Endothelial cell of umbilical vein (primary cell): ENCODE data around the gene YTHDF1. TPM values are rescaled to one million over a fixed set of nuclear protein-coding genes. Genes with fewer than 3 reads are reported as not detected.

Source experiments
- BruUV-seq: library from RNA; stranded (reverse); fragments of 400-500 nt; replicated peaks from 2 replicates; lab custom pipeline; 2021; lab: Mats Ljungman, UMichigan
- CTCF ChIA-PET: fragments of 300-600, 350-600 bp; sonication (Branson Sonifier 250); formaldehyde crosslinking; loops from one replicate; lab custom pipeline; 2021; ENCODE audit warnings: antibody characterized with exemption, inconsistent platforms; lab: Charles Lee
- POLR2A ChIA-PET: fragments of 300-600, 350-600 bp; sonication (Branson Sonifier 250); formaldehyde crosslinking; loops from one replicate; lab custom pipeline; 2021; ENCODE audit warnings: antibody characterized with exemption, inconsistent platforms; lab: Charles Lee
- DNase-seq: peaks from one replicate; pipeline ENCODE4 v3.0.0-alpha.2; 2011; ENCODE audit warnings: low read depth, low spot score
- FAIRE-seq: peaks from 2 replicates; lab custom pipeline; 2011; peaks lifted over from hg19 to GRCh38; lab: Jason Lieb, UNC
- H2AFZ ChIP-seq: 2 replicates; pipeline ENCODE4 v1.6.0; 2012; ENCODE audit warnings: low read depth, low read length, control low read depth, inconsistent platforms
- H3K27ac ChIP-seq: 2 replicates; pipeline ENCODE4 v1.5.1; 2011; ENCODE audit warnings: low read depth, mild to moderate bottlenecking, control low read depth, low read length, moderate library complexity; ENCODE audit not compliant: insufficient read depth
- H3K27me3 ChIP-seq, 2 experiments: 2 replicates each; pipeline versions ENCODE4 v1.6.0 to v1.6.1; 2011; ENCODE audit warnings: low read length in 2 of 2, mixed read lengths in 1 of 2; ENCODE audit not compliant: control insufficient read depth in 2 of 2, insufficient read depth in 2 of 2
- H3K36me3 ChIP-seq, 2 experiments: 2 replicates in 1 of 2; 3 replicates in 1 of 2; pipeline ENCODE4 v1.5.1; 2011; ENCODE audit warnings: low read length in 2 of 2, mild to moderate bottlenecking in 1 of 2, moderate library complexity in 1 of 2; ENCODE audit not compliant: control insufficient read depth in 2 of 2, insufficient read depth in 2 of 2; ENCODE audit errors: extremely low read depth in 1 of 2
- H3K4me1 ChIP-seq: 3 replicates; pipeline ENCODE4 v1.5.1; 2011; ENCODE audit warnings: mild to moderate bottlenecking, low read length; ENCODE audit not compliant: control insufficient read depth, insufficient read depth; ENCODE audit errors: extremely low read depth
- H3K4me2 ChIP-seq: 2 replicates; pipeline ENCODE4 v1.6.1; 2011; ENCODE audit warnings: low read length, control low read depth, mixed read lengths; ENCODE audit not compliant: insufficient read depth
- H3K4me3 ChIP-seq, 3 experiments: fragments of 200-600 bp in 1 of 3; sonication (generic), shearing (Covaris generic) in 1 of 3; replicated peaks in 1 of 3; 2 replicates each; pipeline ENCODE4 v1.5.1; 2011 to 2016; ENCODE audit warnings: control low read depth in 3 of 3, low read length in 3 of 3, mild to moderate bottlenecking in 2 of 3, inconsistent platforms in 1 of 3, low read depth in 1 of 3, moderate library complexity in 1 of 3; ENCODE audit not compliant: insufficient read depth in 1 of 3
- H3K79me2 ChIP-seq: 2 replicates; pipeline ENCODE4 v1.6.0; 2012; ENCODE audit warnings: low read length, inconsistent platforms; ENCODE audit not compliant: control insufficient read depth, insufficient read depth
- H3K9ac ChIP-seq: replicated peaks from 2 replicates; pipeline ENCODE3; 2011; ENCODE audit warnings: low read length, control low read depth; ENCODE audit not compliant: insufficient read depth; ENCODE audit errors: extremely low read depth
- H3K9me1 ChIP-seq: replicated peaks from 3 replicates; pipeline ENCODE4 v1.6.0; 2011; ENCODE audit warnings: mild to moderate bottlenecking, low read length; ENCODE audit not compliant: control insufficient read depth, insufficient read depth; ENCODE audit errors: extremely low read depth
- H3K9me3 ChIP-seq: replicated peaks from 2 replicates; pipeline ENCODE4 v1.5.1; 2012; ENCODE audit warnings: low read length, inconsistent platforms; ENCODE audit not compliant: control insufficient read depth, insufficient read depth
- H4K20me1 ChIP-seq: replicated peaks from 2 replicates; pipeline ENCODE3; 2011; ENCODE audit warnings: mild to moderate bottlenecking, low read length; ENCODE audit not compliant: control insufficient read depth, insufficient read depth; ENCODE audit errors: extremely low read depth
- CTCF ChIP-seq, 2 donors: IDR thresholded peaks; 1 replicate in 1 of 2; 2 replicates in 1 of 2; pipeline ENCODE4 v1.5.1; 2011; ENCODE audit warnings: low read length in 2 of 2, mild to moderate bottlenecking in 2 of 2, moderate library complexity in 2 of 2, control low read depth in 1 of 2, inconsistent platforms in 1 of 2, low read depth in 1 of 2; ENCODE audit not compliant: insufficient read depth in 1 of 2; ENCODE audit errors: extremely low read depth in 1 of 2
- EZH2 ChIP-seq: IDR thresholded peaks from 2 replicates; pipeline ENCODE4 v1.6.1; 2012; ENCODE audit warnings: borderline replicate concordance, low read depth, mild to moderate bottlenecking, moderate library complexity, low read length, inconsistent platforms; ENCODE audit not compliant: severe bottlenecking
- FOS ChIP-seq: IDR thresholded peaks from 2 replicates; pipeline ENCODE4 v1.6.1; 2011; ENCODE audit warnings: mild to moderate bottlenecking, low read length, moderate library complexity, borderline replicate concordance; ENCODE audit not compliant: insufficient read depth
- GATA2 ChIP-seq: IDR thresholded peaks from 2 replicates; pipeline ENCODE4 v1.7.0; 2011; ENCODE audit warnings: low read depth, mild to moderate bottlenecking, moderate library complexity, mixed read lengths, low read length; ENCODE audit not compliant: insufficient read length, insufficient read depth
- JUN ChIP-seq: IDR thresholded peaks from 2 replicates; pipeline ENCODE4 v1.6.1; 2011; ENCODE audit warnings: borderline replicate concordance, low read depth; ENCODE audit not compliant: insufficient read length, insufficient read depth
- MAX ChIP-seq: IDR thresholded peaks from 2 replicates; pipeline ENCODE4 v1.6.1; 2011; ENCODE audit not compliant: insufficient read depth, insufficient read length
- MYC ChIP-seq: IDR thresholded peaks from one replicate; pipeline ENCODE4 v1.6.1; 2011; ENCODE audit warnings: mild to moderate bottlenecking, low read depth, low read length
- POLR2A ChIP-seq: IDR thresholded peaks from 2 replicates; pipeline ENCODE4 v1.6.1; 2012; ENCODE audit warnings: low read depth, mild to moderate bottlenecking, control low read depth, low read length
- POLR2AphosphoS5 ChIP-seq: IDR thresholded peaks from 2 replicates; pipeline ENCODE4 v1.6.1; 2012; ENCODE audit warnings: low read depth, mild to moderate bottlenecking, control low read depth, low read length, moderate library complexity; ENCODE audit not compliant: insufficient read depth
- dilution Hi-C: fragments of 300-500 bp; cut with MboI; formaldehyde crosslinking; loops from one replicate; pipeline ENCODE4 v1.15.0; 2019; ENCODE audit warnings: low sequenced_read_pairs; ENCODE audit not compliant: extremely low pct_ligation_motif_present
- intact Hi-C: fragments of 100-400 bp; cut with micrococcal nuclease; formaldehyde crosslinking; loops from one replicate; pipeline ENCODE4 v1.10.0; 2022
- polyA plus RNA-seq, 4 experiments: library from polyadenylated mRNA; depleted of rRNA in 3 of 4; stranded (reverse) in 3 of 4; unstranded in 1 of 4; fragments of >200 nt; gene quantifications; 2 replicates each; pipeline versions ENCODE4 v1.2.1 to v1.2.3, GENCODE V29; 2011 to 2012; ENCODE audit warnings: missing spikeins in 1 of 4
- total RNA-seq: library from RNA; stranded (reverse); gene quantifications from 2 replicates; pipeline ENCODE4 v1.2.3, GENCODE V29; 2021

The YTHDF1 gene
- total and polyA plus RNA-seq, 2 donors (not counting 3 experiments of a cell fraction or from before 2014, with no cell fraction given) = 25.2 to 44.4 TPM

GRCh38 chr20:63171991-63172390 lies 43.9 kb downstream of the YTHDF1 start:
- Histone ChIP-seq H3K9me3 (no peaks in the 10 kb centered on the region), H3K4me3 (no peak overlapping the region), H3K9me1 (no peaks in the 10 kb centered on the region), H3K4me1 (no peaks in the 10 kb centered on the region), H3K36me3 (no peaks in the 10 kb centered on the region), H3K79me2 (no peaks in the 10 kb centered on the region), H3K27ac (no peak overlapping the region), H3K4me2 (no peak overlapping the region), H2AFZ (no peak overlapping the region), H3K27me3 (peaks cover 33 to 40% of the 10 kb centered on the region in 2 experiments), H4K20me1 (no peaks in the 10 kb centered on the region), H3K9ac (no peak overlapping the region)
- FAIRE-seq (no peak), DNase-seq (no peak)
- intact Hi-C loops = no loop called here
- dilution Hi-C loops = no loop called here
- no TSS peak for BruUV-seq
- CTCF ChIA-PET = interaction anchor here (0.7 kb wide), 1 partner anchor 115 kb away, joined by 3 read pairs; no protein-coding TSS in a partner anchor
- POLR2A ChIA-PET = no interaction called here
- TF ChIP-seq MAX (no peak), GATA2 (no peak), EZH2 (no peak), CTCF (IDR thresholded peaks at IDR 0.05; ENCODE audit: extremely low read depth in 1 of 2, insufficient read depth in 1 of 2, low read depth in 1 of 2, low read length in 2 of 2) (no peak), MYC (no peak), JUN (no peak), FOS (no peak), POLR2A (no peak), POLR2AphosphoS5 (no peak)
